Activated CD4-positive, alpha-beta memory T cell treated with anti-CD3 and anti-CD28 coated beads, Interleukin-2, amount 10 ng/mL, durations not matched to agents 7 days and 5 days (primary cell): ENCODE data around the gene CNOT3. TPM values are rescaled to one million over a fixed set of nuclear protein-coding genes. Genes with fewer than 3 reads are reported as not detected.

ENCODE experiments used
- CTCF ChIA-PET: fragments of 350-600 bp; sonication (Branson Sonifier 250); formaldehyde crosslinking; loops from one replicate; lab custom pipeline; 2021; ENCODE audit warnings: antibody characterized with exemption, inconsistent platforms; lab: Charles Lee
- POLR2A ChIA-PET: fragments of 350-600 bp; sonication (Branson Sonifier 250); formaldehyde crosslinking; loops from one replicate; lab custom pipeline; 2021; ENCODE audit warnings: antibody characterized with exemption; lab: Charles Lee
- DNase-seq: peaks from one replicate; pipeline ENCODE4 v3.0.0-alpha.2; 2020
- H3K27ac Mint-ChIP-seq: one replicate; pipeline ENCODE4 v1.8.0; 2021; ENCODE audit warnings: mild to moderate bottlenecking, mixed read lengths
- H3K27me3 Mint-ChIP-seq: one replicate; pipeline ENCODE4 v1.8.0; 2021; ENCODE audit warnings: mixed read lengths
- H3K36me3 Mint-ChIP-seq: one replicate; pipeline ENCODE4 v1.8.0; 2021; ENCODE audit warnings: low read depth, mixed read lengths
- H3K4me1 Mint-ChIP-seq: one replicate; pipeline ENCODE4 v1.8.0; 2021; ENCODE audit warnings: mixed read lengths
- H3K4me3 Mint-ChIP-seq: one replicate; pipeline ENCODE4 v1.8.0; 2021; ENCODE audit warnings: mild to moderate bottlenecking, mixed read lengths
- H3K9me3 Mint-ChIP-seq: one replicate; pipeline ENCODE4 v1.8.0; 2021; ENCODE audit warnings: mixed read lengths
- total RNA-seq, 2 experiments: library from RNA; stranded (reverse); gene quantifications; one replicate each; pipeline ENCODE4 v1.2.3, GENCODE V29; 2021

CNOT3 gene
- total RNA-seq, 2 experiments from 2014 or later, result 62.6 to 66.9 TPM

- Mint-ChIP-seq H3K4me1 (no peaks in the 10 kb centered on the region), H3K27ac (no peak overlapping the region), H3K4me3 (no peak overlapping the region), H3K9me3 (no peaks in the 10 kb centered on the region), H3K36me3 (peaks cover 30% of the 10 kb centered on the region), H3K27me3 (no peaks in the 10 kb centered on the region)
- CTCF ChIA-PET, result no interaction called here
- POLR2A ChIA-PET, result no interaction called here
- DNase-seq, result no peak
Measured at GRCh38 chr19:54127688-54128440, 9.7 kb upstream of the CNOT3 start.

GRCh38 chr19:54128441-54128725 is 9.2 kb upstream of the CNOT3 start:
- no peak overlapping the region for H3K4me3 Mint-ChIP-seq
- no peaks in the 10 kb centered on the region for H3K9me3 Mint-ChIP-seq
- DNase-seq, result no peak
- ChIA-PET POLR2A (no interaction called here), CTCF (no interaction called here)
- H3K4me1 Mint-ChIP-seq, result no peaks in the 10 kb centered on the region
- H3K36me3 Mint-ChIP-seq, result peaks cover 26% of the 10 kb centered on the region
- H3K27ac Mint-ChIP-seq, result no peak overlapping the region
- H3K27me3 Mint-ChIP-seq, result no peaks in the 10 kb centered on the region

- ChIA-PET POLR2A (no interaction called here), CTCF (no interaction called here)
- Mint-ChIP-seq H3K4me3 (no peak overlapping the region), H3K4me1 (no peaks in the 10 kb centered on the region), H3K36me3 (peaks cover 23% of the 10 kb centered on the region), H3K27me3 (no peaks in the 10 kb centered on the region), H3K27ac (no peak overlapping the region), H3K9me3 (no peaks in the 10 kb centered on the region)
- no peak for DNase-seq
Measured at GRCh38 chr19:54128796-54129616, 8.6 kb upstream of the CNOT3 start.

- Mint-ChIP-seq H3K36me3 (peaks cover 20% of the 10 kb centered on the region), H3K4me3 (no peak overlapping the region), H3K27me3 (no peaks in the 10 kb centered on the region), H3K27ac (no peak overlapping the region), H3K4me1 (peaks cover 3% of the 10 kb centered on the region), H3K9me3 (no peaks in the 10 kb centered on the region)
- POLR2A ChIA-PET, result no interaction called here
- CTCF ChIA-PET, result no interaction called here
- no peak for DNase-seq
Measured at GRCh38 chr19:54129617-54129996, 8.0 kb upstream of the CNOT3 start.

GRCh38 chr19:54133312-54133956 is 4.1 kb upstream of the CNOT3 start:
- no peaks in the 10 kb centered on the region for H3K27me3 Mint-ChIP-seq
- H3K36me3 Mint-ChIP-seq, result peaks cover 5% of the 10 kb centered on the region
- H3K27ac Mint-ChIP-seq, result no peak overlapping the region
- ChIA-PET POLR2A (interaction anchor here (1.1 kb wide), 1 partner anchor 18 kb away, joined by 4 read pairs; the partner anchor contains the start of genes PRPF31 and TFPT), CTCF (no interaction called here)
- H3K4me3 Mint-ChIP-seq, result no peak overlapping the region
- no peaks in the 10 kb centered on the region for H3K9me3 Mint-ChIP-seq
- H3K4me1 Mint-ChIP-seq, result peaks cover 15% of the 10 kb centered on the region
- no peak for DNase-seq

GRCh38 chr19:54133957-54134590 is 3.5 kb upstream of the CNOT3 start:
- ChIA-PET CTCF (no interaction called here), POLR2A (no interaction called here)
- Mint-ChIP-seq H3K27ac (peak overlapping the region; percentile 23), H3K9me3 (no peaks in the 10 kb centered on the region), H3K36me3 (peaks cover 10% of the 10 kb centered on the region), H3K4me1 (peaks cover 21% of the 10 kb centered on the region), H3K4me3 (no peak overlapping the region), H3K27me3 (no peaks in the 10 kb centered on the region)
- DNase-seq, result no peak

- no peaks in the 10 kb centered on the region for H3K27me3 Mint-ChIP-seq
- no peaks in the 10 kb centered on the region for H3K9me3 Mint-ChIP-seq
- H3K27ac Mint-ChIP-seq, result peak overlapping the region; percentile 83
- ChIA-PET POLR2A (interaction anchor here (1.2 to 4.5 kb wide), 15 partner anchors 12 to 381 kb away, joined by 3 to 66 read pairs (median 8); partner anchors contain the start of genes LENG1, LENG8, LENG9 and MBOAT7), CTCF (interaction anchor here (0.9 to 2.4 kb wide), 12 partner anchors 21 to 302 kb away, joined by 3 to 24 read pairs (median 5); partner anchors contain the start of genes LENG1, MBOAT7, NDUFA3 and PRPF31)
- peaks cover 37% of the 10 kb centered on the region for H3K4me1 Mint-ChIP-seq
- peak overlapping the region; percentile 82 for H3K4me3 Mint-ChIP-seq
- peaks cover 19% of the 10 kb centered on the region for H3K36me3 Mint-ChIP-seq
- DNase-seq, result no peak
Measured at GRCh38 chr19:54136086-54136863, 1.3 kb upstream of the CNOT3 start.

GRCh38 chr19:54136864-54137698 is 481 bp upstream of the CNOT3 start:
- Mint-ChIP-seq H3K27me3 (no peaks in the 10 kb centered on the region), H3K9me3 (no peaks in the 10 kb centered on the region), H3K4me1 (peaks cover 39% of the 10 kb centered on the region), H3K27ac (peak overlapping the region; percentile 83), H3K4me3 (peak overlapping the region; percentile 82), H3K36me3 (peaks cover 19% of the 10 kb centered on the region)
- ChIA-PET POLR2A (interaction anchor here (0.8 to 4.5 kb wide), 20 partner anchors 9 to 616 kb away, joined by 3 to 66 read pairs (median 6); partner anchors contain the start of genes LENG1, LENG8, LENG9 and MBOAT7), CTCF (interaction anchor here (0.5 to 2.4 kb wide), 16 partner anchors 19 to 301 kb away, joined by 3 to 24 read pairs (median 4); partner anchors contain the start of genes LENG1, MBOAT7, NDUFA3 and PRPF31)
- peak; percentile 99 for DNase-seq

- ChIA-PET CTCF (interaction anchor here (1.4 to 2.4 kb wide), 3 partner anchors 21 to 31 kb away, joined by 3 to 24 read pairs (median 16); partner anchors contain the start of genes LENG1, PRPF31 and TFPT), POLR2A (interaction anchor here (0.6 to 4.5 kb wide), 11 partner anchors 9 to 310 kb away, joined by 3 to 66 read pairs (median 9); partner anchors contain the start of genes LENG1, LENG8, PRPF31 and RPS9)
- Mint-ChIP-seq H3K36me3 (peaks cover 32% of the 10 kb centered on the region), H3K27me3 (no peaks in the 10 kb centered on the region), H3K9me3 (no peaks in the 10 kb centered on the region), H3K4me3 (peak overlapping the region; percentile 82), H3K4me1 (peaks cover 39% of the 10 kb centered on the region), H3K27ac (peak overlapping the region; percentile 83)
- DNase-seq, result no peak
Measured at GRCh38 chr19:54138489-54139256, 1.1 kb downstream of the CNOT3 start.

GRCh38 chr19:54141356-54141755 is 3.8 kb downstream of the CNOT3 start:
- H3K36me3 Mint-ChIP-seq, result peaks cover 55% of the 10 kb centered on the region
- H3K27me3 Mint-ChIP-seq, result no peaks in the 10 kb centered on the region
- peaks cover 29% of the 10 kb centered on the region for H3K4me1 Mint-ChIP-seq
- CTCF ChIA-PET, result no interaction called here
- no peak overlapping the region for H3K27ac Mint-ChIP-seq
- POLR2A ChIA-PET, result interaction anchor here (1.0 to 3.0 kb wide), 2 partner anchors 18 to 26 kb away, joined by 3 to 14 read pairs; partner anchors contain the start of genes LENG1, PRPF31 and TFPT
- DNase-seq, result no peak
- no peak overlapping the region for H3K4me3 Mint-ChIP-seq
- no peaks in the 10 kb centered on the region for H3K9me3 Mint-ChIP-seq
